BLaER1 treated with 17β-estradiol and CSF1 and Interleukin-3, amounts not matched to agents 10 nM and 100 nM (cell line): Measurements from ENCODE around the gene INAFM2.

ENCODE experiments used
- H3K27ac ChIP-seq, 11 experiments: shearing (Covaris generic); formaldehyde crosslinking; 2 replicates each; pipeline ENCODE4 v1.8.1; 2022
- H3K27me3 ChIP-seq, 11 experiments: shearing (Covaris generic); formaldehyde crosslinking; 2 replicates each; pipeline ENCODE4 v1.8.1; 2022
- H3K36me3 ChIP-seq, 11 experiments: shearing (Covaris generic); formaldehyde crosslinking; 2 replicates each; pipeline ENCODE4 v1.8.1; 2022
- H3K4me1 ChIP-seq, 10 experiments: shearing (Covaris generic); formaldehyde crosslinking; 2 replicates each; pipeline ENCODE4 v1.8.1; 2022
- H3K4me2 ChIP-seq, 11 experiments: shearing (Covaris generic); formaldehyde crosslinking; 2 replicates each; pipeline ENCODE4 v1.8.1; 2022
- H3K4me3 ChIP-seq, 10 experiments: shearing (Covaris generic); formaldehyde crosslinking; 2 replicates each; pipeline ENCODE4 v1.8.1; 2022
- H3K9ac ChIP-seq, 11 experiments: shearing (Covaris generic); formaldehyde crosslinking; 2 replicates each; pipeline ENCODE4 v1.8.1; 2022
- H3K9me3 ChIP-seq, 11 experiments: shearing (Covaris generic); formaldehyde crosslinking; replicated peaks in 1 of 11; 2 replicates each; pipeline ENCODE4 v1.8.1; 2022
- H4K20me1 ChIP-seq, 11 experiments: shearing (Covaris generic); formaldehyde crosslinking; 2 replicates each; pipeline ENCODE4 v1.8.1; 2022
- Cebpa-rat ChIP-seq, 11 experiments: shearing (Covaris generic); IDR thresholded peaks; 2 replicates each; pipeline ENCODE4 v1.8.1; 2022

Gene INAFM2

DNA sequence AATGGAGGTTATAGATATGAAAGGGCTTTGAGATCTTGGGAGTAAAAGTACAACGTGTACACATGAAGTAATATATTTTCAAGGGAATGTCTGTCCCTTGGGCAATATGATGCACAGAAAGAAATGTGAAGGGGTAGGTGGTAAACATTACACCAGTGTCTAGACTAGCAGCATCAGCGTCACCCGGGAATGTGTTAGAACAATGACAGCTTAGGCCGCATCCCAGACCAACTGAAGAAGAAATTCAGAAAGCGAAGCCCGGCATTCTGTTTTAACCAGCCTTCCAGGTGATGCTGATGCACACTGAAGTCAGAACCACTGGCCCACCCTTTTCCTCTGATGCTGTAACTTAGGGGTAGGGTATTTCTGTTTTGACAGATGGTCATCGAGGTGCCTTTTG lies 6.3 kb downstream of the INAFM2 start:
- peaks cover 0 to 33% (median 26%) of the 10 kb centered on the region in 11 experiments; a peak in 18 of 22 replicates for H3K27me3 ChIP-seq
- peaks cover 86 to 100% (median 95%) of the 10 kb centered on the region in 10 experiments for H3K4me1 ChIP-seq
- H3K4me3 ChIP-seq, result no peak overlapping the region
- H3K9ac ChIP-seq, result peak overlapping the region in 2 of 11 experiments; percentile 28 to 30; a peak in 4 of 22 replicates
- H3K27ac ChIP-seq, result peak overlapping the region in 3 of 11 experiments; percentile 29 to 40 (median 31); a peak in 4 of 22 replicates
- H3K9me3 ChIP-seq, result no peaks in the 10 kb centered on the region
- peaks cover 0 to 40% (median 6%) of the 10 kb centered on the region in 11 experiments; a peak in 9 of 22 replicates for H3K36me3 ChIP-seq
- no peak for TF ChIP-seq Cebpa-rat (IDR thresholded peaks at IDR 0.05)
- peak overlapping the region; percentile 64 to 98 (median 95) for H3K4me2 ChIP-seq
- H4K20me1 ChIP-seq, result peaks cover 0 to 17% (median 0%) of the 10 kb centered on the region in 11 experiments; a peak in 8 of 22 replicates

DNA sequence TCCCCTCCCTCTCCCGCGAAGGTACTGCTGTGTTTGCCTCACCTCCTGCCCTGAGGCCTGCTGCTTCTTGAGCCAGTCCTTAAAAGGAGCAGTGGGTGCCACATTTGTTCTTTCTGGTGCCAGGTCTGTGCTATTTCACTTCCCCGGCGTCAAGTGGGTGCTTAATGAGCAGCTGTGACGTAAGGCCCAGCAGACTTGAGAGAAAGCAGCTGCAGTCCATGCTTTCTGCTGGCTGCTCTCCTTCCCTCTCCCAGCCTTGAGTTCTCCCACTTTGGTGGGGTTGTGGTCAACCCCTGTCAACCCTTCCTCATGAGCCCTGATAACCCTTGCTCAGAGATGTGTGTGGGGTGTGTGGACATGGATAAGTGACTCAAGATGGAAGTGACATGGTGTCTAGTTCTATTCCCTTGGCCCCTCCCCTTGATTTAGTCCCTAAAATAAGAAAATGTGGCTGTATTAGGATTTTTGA lies 6.9 kb downstream of the INAFM2 start:
- Histone ChIP-seq H3K27ac (peak overlapping the region in 4 of 11 experiments; percentile 6 to 40 (median 30); a peak in 5 of 22 replicates), H3K4me1 (peaks cover 86 to 100% (median 96%) of the 10 kb centered on the region in 10 experiments)

DNA sequence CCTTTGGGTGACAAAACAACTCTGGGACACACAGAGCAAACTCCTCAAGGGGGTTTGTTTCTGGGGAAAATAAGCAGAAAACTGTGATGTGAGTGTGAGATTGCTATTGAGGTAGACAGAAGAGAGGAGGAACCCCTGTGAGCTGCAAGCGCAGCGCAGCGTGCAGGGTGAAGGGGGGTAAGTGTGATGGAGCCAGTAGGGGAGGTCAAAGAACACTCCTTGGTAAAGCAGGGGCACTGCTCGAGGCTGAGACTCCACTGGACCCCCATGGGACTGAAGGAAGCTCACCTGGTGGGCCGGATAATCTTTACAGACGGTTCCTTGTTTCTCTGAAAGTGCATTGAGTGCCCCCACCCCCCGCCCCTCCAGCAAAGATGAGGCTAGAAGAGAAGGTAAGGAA lies 7.5 kb downstream of the INAFM2 start:
- Histone ChIP-seq H3K4me1 (peaks cover 89 to 100% (median 96%) of the 10 kb centered on the region in 10 experiments), H3K27me3 (peaks cover 0 to 20% (median 13%) of the 10 kb centered on the region in 11 experiments; a peak in 13 of 22 replicates), H3K27ac (peak overlapping the region in 2 of 11 experiments; percentile 31 to 40; a peak in 2 of 22 replicates), H3K4me3 (no peak overlapping the region), H3K9me3 (no peaks in the 10 kb centered on the region), H4K20me1 (peaks cover 0 to 4% (median 0%) of the 10 kb centered on the region in 11 experiments; a peak in 2 of 22 replicates), H3K36me3 (peaks cover 0 to 47% (median 5%) of the 10 kb centered on the region in 11 experiments; a peak in 9 of 22 replicates), H3K9ac (peak overlapping the region in 1 of 11 experiments; percentile 30; a peak in 1 of 22 replicates), H3K4me2 (peak overlapping the region; percentile 64 to 98 (median 95))
- no peak for TF ChIP-seq Cebpa-rat (IDR thresholded peaks at IDR 0.05)

More for the DNA sequence above, 6.9 kb downstream of the INAFM2 start:
- Histone ChIP-seq H3K36me3 (peaks cover 0 to 43% (median 6%) of the 10 kb centered on the region in 11 experiments; a peak in 9 of 22 replicates), H3K9ac (peak overlapping the region in 2 of 11 experiments; percentile 28 to 30; a peak in 5 of 22 replicates), H4K20me1 (peaks cover 0 to 11% (median 0%) of the 10 kb centered on the region in 11 experiments; a peak in 7 of 22 replicates), H3K4me3 (no peak overlapping the region), H3K27me3 (peaks cover 0 to 27% (median 20%) of the 10 kb centered on the region in 11 experiments; a peak in 18 of 22 replicates), H3K4me2 (peak overlapping the region; percentile 64 to 98 (median 95)), H3K9me3 (no peaks in the 10 kb centered on the region)
- TF ChIP-seq Cebpa-rat (IDR thresholded peaks at IDR 0.05), result no peak

DNA sequence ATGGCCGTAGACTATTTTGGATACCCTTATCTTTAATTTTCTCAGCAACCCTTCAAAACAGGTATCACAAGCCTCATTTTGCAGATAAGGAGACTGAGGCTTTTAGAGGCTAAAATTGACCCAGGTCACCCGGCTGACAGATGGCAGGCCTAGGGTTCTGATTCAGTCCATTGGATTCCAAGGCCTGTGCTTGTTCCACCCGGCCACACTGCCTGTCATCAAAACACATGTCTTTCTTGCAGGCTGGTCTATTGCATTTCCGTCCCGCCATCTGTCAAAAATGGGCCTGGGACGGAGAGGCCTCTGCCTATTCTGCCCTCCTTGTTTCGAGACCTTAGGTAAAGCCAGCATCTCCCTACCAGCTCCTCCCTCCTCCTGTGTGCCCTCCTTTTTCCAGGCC lies 8.1 kb downstream of the INAFM2 start:
- Histone ChIP-seq H4K20me1 (peaks cover 0 to 4% (median 0%) of the 10 kb centered on the region in 11 experiments; a peak in 2 of 22 replicates), H3K27me3 (peaks cover 0 to 14% (median 10%) of the 10 kb centered on the region in 11 experiments; a peak in 10 of 22 replicates), H3K9me3 (no peaks in the 10 kb centered on the region), H3K4me2 (peak overlapping the region; percentile 26 to 98 (median 95); a peak in 21 of 22 replicates), H3K4me1 (peaks cover 93 to 100% (median 98%) of the 10 kb centered on the region in 10 experiments), H3K36me3 (peaks cover 0 to 47% (median 0%) of the 10 kb centered on the region in 11 experiments; a peak in 9 of 22 replicates), H3K9ac (no peak overlapping the region), H3K4me3 (no peak overlapping the region; a peak in 1 of 20 replicates), H3K27ac (peak overlapping the region in 1 of 11 experiments; percentile 95; a peak in 1 of 22 replicates)
- no peak for TF ChIP-seq Cebpa-rat (IDR thresholded peaks at IDR 0.05)

DNA sequence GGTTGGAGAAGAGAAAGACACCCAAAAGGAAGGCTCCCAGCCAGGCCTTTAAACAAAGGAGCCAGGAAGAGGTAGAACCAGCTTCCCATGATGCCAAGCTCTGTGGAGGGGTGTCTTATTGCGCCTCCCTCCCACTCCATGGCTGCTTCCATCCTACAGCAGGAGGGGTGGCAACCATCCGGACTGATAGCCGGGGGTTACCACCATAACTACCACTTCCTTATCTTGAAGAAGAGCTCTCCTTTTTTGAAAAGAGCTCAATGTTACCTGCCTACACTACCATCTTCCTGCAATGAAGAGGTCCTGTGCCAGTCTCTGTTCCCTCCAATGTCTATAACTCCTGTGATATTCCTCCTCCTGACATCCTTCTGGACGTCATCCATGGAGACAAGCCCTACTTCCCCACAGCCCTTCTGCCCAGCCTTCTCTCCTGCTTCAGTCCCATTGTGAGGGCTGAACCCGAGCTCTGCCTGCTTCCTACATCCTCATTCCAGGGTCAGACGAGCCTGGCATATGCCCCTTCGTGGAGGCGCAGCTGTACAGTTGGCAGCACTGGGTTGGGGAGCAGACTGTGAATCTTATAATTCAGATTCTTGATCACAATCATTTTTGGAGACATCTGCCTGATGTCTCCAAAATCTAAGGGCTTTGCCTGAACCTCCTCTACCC lies 8.8 kb downstream of the INAFM2 start:
- H3K4me2 ChIP-seq, result peak overlapping the region; percentile 82 to 98 (median 95)
- peak overlapping the region in 3 of 11 experiments; percentile 86 to 95 (median 90); a peak in 5 of 22 replicates for H3K27ac ChIP-seq
- no peaks in the 10 kb centered on the region for H3K9me3 ChIP-seq
- H3K27me3 ChIP-seq, result peaks cover 0 to 8% (median 4%) of the 10 kb centered on the region in 11 experiments; a peak in 6 of 22 replicates
- peaks cover 0 to 4% (median 0%) of the 10 kb centered on the region in 11 experiments; a peak in 2 of 22 replicates for H4K20me1 ChIP-seq
- H3K9ac ChIP-seq, result no peak overlapping the region
- no peak for TF ChIP-seq Cebpa-rat (IDR thresholded peaks at IDR 0.05)
- H3K36me3 ChIP-seq, result peaks cover 0 to 40% (median 0%) of the 10 kb centered on the region in 11 experiments; a peak in 7 of 22 replicates
- peaks cover 93 to 100% (median 98%) of the 10 kb centered on the region in 10 experiments for H3K4me1 ChIP-seq
- H3K4me3 ChIP-seq, result no peak overlapping the region; a peak in 1 of 20 replicates

DNA sequence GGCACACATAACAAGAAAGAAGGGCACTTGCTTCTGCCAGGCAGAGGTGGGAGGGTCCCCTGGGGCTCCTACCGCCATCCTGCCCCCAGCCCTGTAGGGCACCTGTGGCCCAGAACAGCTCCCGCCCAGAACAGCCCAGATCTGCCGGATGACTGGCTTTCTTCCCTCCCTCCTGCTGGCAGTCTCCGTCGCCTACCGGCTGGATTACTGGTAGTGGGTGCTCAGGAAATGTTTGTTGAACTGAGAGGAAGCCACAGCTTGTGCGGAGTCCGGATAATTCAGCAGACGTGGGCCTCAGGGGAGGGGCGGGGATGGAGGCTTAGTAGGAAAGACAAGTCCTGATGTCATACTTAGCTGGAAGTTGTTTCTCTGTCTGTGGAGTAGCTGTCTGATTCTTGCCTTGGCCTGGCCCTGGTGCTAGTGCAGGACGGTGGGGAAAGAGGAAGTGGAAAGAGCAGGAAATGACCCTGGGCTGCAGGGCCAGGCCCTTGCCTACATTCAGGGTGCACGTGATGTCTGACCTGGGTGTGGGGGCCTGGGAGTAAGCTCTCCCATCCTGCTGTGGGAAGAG lies 10.5 kb downstream of the INAFM2 start:
- no peaks in the 10 kb centered on the region for H3K9me3 ChIP-seq
- H3K36me3 ChIP-seq, result peaks cover 0 to 38% (median 0%) of the 10 kb centered on the region in 11 experiments; a peak in 4 of 22 replicates
- peak overlapping the region; percentile 82 to 98 (median 95) for H3K4me2 ChIP-seq
- H3K27me3 ChIP-seq, result no peaks in the 10 kb centered on the region
- peak overlapping the region; percentile 52 to 90 (median 69) for H3K9ac ChIP-seq
- H3K4me3 ChIP-seq, result peak overlapping the region in 9 of 10 experiments; percentile 1 to 56 (median 35); a peak in 11 of 20 replicates
- H3K27ac ChIP-seq, result peak overlapping the region; percentile 60 to 95 (median 80)
- H4K20me1 ChIP-seq, result no peaks in the 10 kb centered on the region
- peaks cover 94 to 100% (median 98%) of the 10 kb centered on the region in 10 experiments for H3K4me1 ChIP-seq
- no peak for TF ChIP-seq Cebpa-rat (IDR thresholded peaks at IDR 0.05)

DNA sequence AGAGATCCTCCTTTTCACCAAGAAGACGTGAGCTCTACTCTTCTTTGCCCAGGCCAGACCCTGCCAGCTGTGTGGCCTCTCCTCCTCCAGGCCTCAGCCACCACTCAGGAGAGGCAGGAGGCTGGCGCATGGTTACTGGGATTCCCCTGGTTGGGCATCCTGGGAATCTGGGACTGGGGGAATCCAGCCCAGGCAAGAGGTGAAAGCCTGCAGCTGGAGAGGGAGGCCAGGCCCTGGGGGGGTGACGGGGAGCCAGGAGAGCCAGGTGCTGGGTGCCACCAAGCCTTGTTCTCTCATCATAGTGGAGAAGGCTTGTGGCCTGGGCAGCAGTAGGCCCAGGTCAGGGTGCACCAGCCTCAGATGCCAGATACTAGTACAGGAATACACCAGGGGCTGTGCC lies 11.0 kb downstream of the INAFM2 start:
- Histone ChIP-seq H3K4me2 (peak overlapping the region; percentile 82 to 98 (median 95)), H3K36me3 (peaks cover 0 to 36% (median 0%) of the 10 kb centered on the region in 11 experiments; a peak in 4 of 22 replicates), H4K20me1 (no peaks in the 10 kb centered on the region), H3K4me3 (peak overlapping the region in 3 of 10 experiments; percentile 4 to 43 (median 6); a peak in 5 of 20 replicates), H3K9me3 (no peaks in the 10 kb centered on the region), H3K9ac (peak overlapping the region; percentile 52 to 80 (median 69)), H3K4me1 (peaks cover 98 to 100% (median 100%) of the 10 kb centered on the region in 10 experiments), H3K27ac (peak overlapping the region; percentile 60 to 90 (median 80)), H3K27me3 (no peaks in the 10 kb centered on the region)
- TF ChIP-seq Cebpa-rat (IDR thresholded peaks at IDR 0.05), result no peak
